Endothelial cell of umbilical vein (primary cell): ENCODE results near the gene SYT2. TPM values are rescaled to one million over a fixed set of nuclear protein-coding genes. Genes with fewer than 3 reads are reported as not detected.

Experiments used
- BruUV-seq: library from RNA; stranded (reverse); fragments of 400-500 nt; replicated peaks from 2 replicates; lab custom pipeline; 2021; lab: Mats Ljungman, UMichigan
- CTCF ChIA-PET: fragments of 300-600, 350-600 bp; sonication (Branson Sonifier 250); formaldehyde crosslinking; loops from one replicate; lab custom pipeline; 2021; ENCODE audit warnings: antibody characterized with exemption, inconsistent platforms; lab: Charles Lee
- POLR2A ChIA-PET: fragments of 300-600, 350-600 bp; sonication (Branson Sonifier 250); formaldehyde crosslinking; loops from one replicate; lab custom pipeline; 2021; ENCODE audit warnings: antibody characterized with exemption, inconsistent platforms; lab: Charles Lee
- DNase-seq: peaks from one replicate; pipeline ENCODE4 v3.0.0-alpha.2; 2011; ENCODE audit warnings: low read depth, low spot score
- FAIRE-seq: peaks from 2 replicates; lab custom pipeline; 2011; peaks lifted over from hg19 to GRCh38; lab: Jason Lieb, UNC
- H2AFZ ChIP-seq: 2 replicates; pipeline ENCODE4 v1.6.0; 2012; ENCODE audit warnings: low read depth, low read length, control low read depth, inconsistent platforms
- H3K27ac ChIP-seq: 2 replicates; pipeline ENCODE4 v1.5.1; 2011; ENCODE audit warnings: low read depth, mild to moderate bottlenecking, control low read depth, low read length, moderate library complexity; ENCODE audit not compliant: insufficient read depth
- H3K27me3 ChIP-seq, 2 experiments: 2 replicates each; pipeline versions ENCODE4 v1.6.0 to v1.6.1; 2011; ENCODE audit warnings: low read length in 2 of 2, mixed read lengths in 1 of 2; ENCODE audit not compliant: control insufficient read depth in 2 of 2, insufficient read depth in 2 of 2
- H3K36me3 ChIP-seq, 2 experiments: 2 replicates in 1 of 2; 3 replicates in 1 of 2; pipeline ENCODE4 v1.5.1; 2011; ENCODE audit warnings: low read length in 2 of 2, mild to moderate bottlenecking in 1 of 2, moderate library complexity in 1 of 2; ENCODE audit not compliant: control insufficient read depth in 2 of 2, insufficient read depth in 2 of 2; ENCODE audit errors: extremely low read depth in 1 of 2
- H3K4me1 ChIP-seq: 3 replicates; pipeline ENCODE4 v1.5.1; 2011; ENCODE audit warnings: mild to moderate bottlenecking, low read length; ENCODE audit not compliant: control insufficient read depth, insufficient read depth; ENCODE audit errors: extremely low read depth
- H3K4me2 ChIP-seq: 2 replicates; pipeline ENCODE4 v1.6.1; 2011; ENCODE audit warnings: low read length, control low read depth, mixed read lengths; ENCODE audit not compliant: insufficient read depth
- H3K4me3 ChIP-seq, 3 experiments: fragments of 200-600 bp in 1 of 3; sonication (generic), shearing (Covaris generic) in 1 of 3; replicated peaks in 1 of 3; 2 replicates each; pipeline ENCODE4 v1.5.1; 2011 to 2016; ENCODE audit warnings: control low read depth in 3 of 3, low read length in 3 of 3, mild to moderate bottlenecking in 2 of 3, inconsistent platforms in 1 of 3, low read depth in 1 of 3, moderate library complexity in 1 of 3; ENCODE audit not compliant: insufficient read depth in 1 of 3
- H3K79me2 ChIP-seq: 2 replicates; pipeline ENCODE4 v1.6.0; 2012; ENCODE audit warnings: low read length, inconsistent platforms; ENCODE audit not compliant: control insufficient read depth, insufficient read depth
- H3K9ac ChIP-seq: replicated peaks from 2 replicates; pipeline ENCODE3; 2011; ENCODE audit warnings: low read length, control low read depth; ENCODE audit not compliant: insufficient read depth; ENCODE audit errors: extremely low read depth
- H3K9me1 ChIP-seq: replicated peaks from 3 replicates; pipeline ENCODE4 v1.6.0; 2011; ENCODE audit warnings: mild to moderate bottlenecking, low read length; ENCODE audit not compliant: control insufficient read depth, insufficient read depth; ENCODE audit errors: extremely low read depth
- H3K9me3 ChIP-seq: replicated peaks from 2 replicates; pipeline ENCODE4 v1.5.1; 2012; ENCODE audit warnings: low read length, inconsistent platforms; ENCODE audit not compliant: control insufficient read depth, insufficient read depth
- H4K20me1 ChIP-seq: replicated peaks from 2 replicates; pipeline ENCODE3; 2011; ENCODE audit warnings: mild to moderate bottlenecking, low read length; ENCODE audit not compliant: control insufficient read depth, insufficient read depth; ENCODE audit errors: extremely low read depth
- CTCF ChIP-seq, 2 donors: IDR thresholded peaks; 1 replicate in 1 of 2; 2 replicates in 1 of 2; pipeline ENCODE4 v1.5.1; 2011; ENCODE audit warnings: low read length in 2 of 2, mild to moderate bottlenecking in 2 of 2, moderate library complexity in 2 of 2, control low read depth in 1 of 2, inconsistent platforms in 1 of 2, low read depth in 1 of 2; ENCODE audit not compliant: insufficient read depth in 1 of 2; ENCODE audit errors: extremely low read depth in 1 of 2
- EZH2 ChIP-seq: IDR thresholded peaks from 2 replicates; pipeline ENCODE4 v1.6.1; 2012; ENCODE audit warnings: borderline replicate concordance, low read depth, mild to moderate bottlenecking, moderate library complexity, low read length, inconsistent platforms; ENCODE audit not compliant: severe bottlenecking
- FOS ChIP-seq: IDR thresholded peaks from 2 replicates; pipeline ENCODE4 v1.6.1; 2011; ENCODE audit warnings: mild to moderate bottlenecking, low read length, moderate library complexity, borderline replicate concordance; ENCODE audit not compliant: insufficient read depth
- GATA2 ChIP-seq: IDR thresholded peaks from 2 replicates; pipeline ENCODE4 v1.7.0; 2011; ENCODE audit warnings: low read depth, mild to moderate bottlenecking, moderate library complexity, mixed read lengths, low read length; ENCODE audit not compliant: insufficient read length, insufficient read depth
- JUN ChIP-seq: IDR thresholded peaks from 2 replicates; pipeline ENCODE4 v1.6.1; 2011; ENCODE audit warnings: borderline replicate concordance, low read depth; ENCODE audit not compliant: insufficient read length, insufficient read depth
- MAX ChIP-seq: IDR thresholded peaks from 2 replicates; pipeline ENCODE4 v1.6.1; 2011; ENCODE audit not compliant: insufficient read depth, insufficient read length
- MYC ChIP-seq: IDR thresholded peaks from one replicate; pipeline ENCODE4 v1.6.1; 2011; ENCODE audit warnings: mild to moderate bottlenecking, low read depth, low read length
- POLR2A ChIP-seq: IDR thresholded peaks from 2 replicates; pipeline ENCODE4 v1.6.1; 2012; ENCODE audit warnings: low read depth, mild to moderate bottlenecking, control low read depth, low read length
- POLR2AphosphoS5 ChIP-seq: IDR thresholded peaks from 2 replicates; pipeline ENCODE4 v1.6.1; 2012; ENCODE audit warnings: low read depth, mild to moderate bottlenecking, control low read depth, low read length, moderate library complexity; ENCODE audit not compliant: insufficient read depth
- dilution Hi-C: fragments of 300-500 bp; cut with MboI; formaldehyde crosslinking; loops from one replicate; pipeline ENCODE4 v1.15.0; 2019; ENCODE audit warnings: low sequenced_read_pairs; ENCODE audit not compliant: extremely low pct_ligation_motif_present
- intact Hi-C: fragments of 100-400 bp; cut with micrococcal nuclease; formaldehyde crosslinking; loops from one replicate; pipeline ENCODE4 v1.10.0; 2022
- polyA plus RNA-seq, 4 experiments: library from polyadenylated mRNA; depleted of rRNA in 3 of 4; stranded (reverse) in 3 of 4; unstranded in 1 of 4; fragments of >200 nt; gene quantifications; 2 replicates each; pipeline versions ENCODE4 v1.2.1 to v1.2.3, GENCODE V29; 2011 to 2012; ENCODE audit warnings: missing spikeins in 1 of 4
- total RNA-seq: library from RNA; stranded (reverse); gene quantifications from 2 replicates; pipeline ENCODE4 v1.2.3, GENCODE V29; 2021

Gene SYT2
- total and polyA plus RNA-seq, 2 donors (not counting 3 experiments of a cell fraction or from before 2014, with no cell fraction given): not detected

GRCh38 chr1:202649553-202650392, 60.5 kb downstream of the SYT2 start:
- CTCF ChIA-PET: interaction anchor here (3.8 kb wide), 1 partner anchor 9 kb away, joined by 18 read pairs; no protein-coding TSS in a partner anchor
- no peaks in the 10 kb centered on the region for H3K36me3 ChIP-seq
- no peak overlapping the region for H3K27ac ChIP-seq
- dilution Hi-C loops (no loop called here), intact Hi-C loops (no loop called here)
- no peaks in the 10 kb centered on the region for H3K9me1 ChIP-seq
- H2AFZ ChIP-seq: no peak overlapping the region
- TF ChIP-seq POLR2AphosphoS5 (no peak), MYC (no peak), POLR2A (no peak), JUN (no peak), MAX (no peak), FOS (no peak), GATA2 (no peak), CTCF (IDR thresholded peaks at IDR 0.05; ENCODE audit: extremely low read depth in 1 of 2, insufficient read depth in 1 of 2, low read depth in 1 of 2, low read length in 2 of 2) (no peak), EZH2 (no peak)
- no peaks in the 10 kb centered on the region for H4K20me1 ChIP-seq
- H3K4me2 ChIP-seq: no peak overlapping the region
- no TSS peak for BruUV-seq
- DNase-seq: no peak
- H3K9ac ChIP-seq: no peak overlapping the region
- H3K4me1 ChIP-seq: no peaks in the 10 kb centered on the region
- POLR2A ChIA-PET: no interaction called here
- peaks cover 17 to 37% of the 10 kb centered on the region in 2 experiments for H3K27me3 ChIP-seq
- no peak for FAIRE-seq
- no peak overlapping the region for H3K4me3 ChIP-seq
- no peaks in the 10 kb centered on the region for H3K9me3 ChIP-seq
- no peaks in the 10 kb centered on the region for H3K79me2 ChIP-seq
